Coronary artery (tissue), 2 donors: ENCODE measurements around the gene SCG5.

Experiments
- DNase-seq: peaks from one replicate; pipeline ENCODE4 v3.0.0-alpha.2; 2017; ENCODE audit warnings: low spot score
- H3K27ac ChIP-seq, 2 donors: fragments of 200-600 bp; sonication (generic); one replicate each; pipeline ENCODE4 v1.5.1; 2016 to 2019
- H3K4me3 ChIP-seq: fragments of 200-600 bp; sonication (generic); 2 replicates; pipeline ENCODE4 v1.5.1; 2016; ENCODE audit warnings: mild to moderate bottlenecking, moderate library complexity
- CTCF ChIP-seq: fragments of 200-600 bp; sonication (generic); IDR thresholded peaks from one replicate; pipeline ENCODE4 v1.5.1; 2019; ENCODE audit warnings: antibody characterized with exemption

Gene SCG5

DNA sequence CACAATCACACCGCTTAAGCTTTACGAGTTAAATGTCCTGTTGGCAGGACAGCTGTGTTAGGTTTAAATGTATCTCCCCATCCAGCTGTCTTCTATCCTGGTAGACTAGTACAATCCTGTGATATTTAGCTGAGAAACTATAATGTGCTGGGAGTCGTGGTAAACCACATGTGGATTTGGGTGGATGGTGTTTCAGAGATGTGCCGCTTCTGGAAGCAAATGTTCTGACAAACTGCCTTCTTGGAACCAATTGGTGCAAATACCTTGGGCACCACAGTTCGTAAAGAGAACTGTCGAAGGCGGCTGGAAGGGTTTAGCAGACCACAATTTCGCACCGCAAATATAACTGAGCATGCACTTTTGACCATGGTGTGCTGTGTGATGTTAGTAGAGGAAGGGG is 15.0 kb downstream of the SCG5 start:
- Histone ChIP-seq H3K4me3 (no peak overlapping the region), H3K27ac (no peak overlapping the region)

DNA sequence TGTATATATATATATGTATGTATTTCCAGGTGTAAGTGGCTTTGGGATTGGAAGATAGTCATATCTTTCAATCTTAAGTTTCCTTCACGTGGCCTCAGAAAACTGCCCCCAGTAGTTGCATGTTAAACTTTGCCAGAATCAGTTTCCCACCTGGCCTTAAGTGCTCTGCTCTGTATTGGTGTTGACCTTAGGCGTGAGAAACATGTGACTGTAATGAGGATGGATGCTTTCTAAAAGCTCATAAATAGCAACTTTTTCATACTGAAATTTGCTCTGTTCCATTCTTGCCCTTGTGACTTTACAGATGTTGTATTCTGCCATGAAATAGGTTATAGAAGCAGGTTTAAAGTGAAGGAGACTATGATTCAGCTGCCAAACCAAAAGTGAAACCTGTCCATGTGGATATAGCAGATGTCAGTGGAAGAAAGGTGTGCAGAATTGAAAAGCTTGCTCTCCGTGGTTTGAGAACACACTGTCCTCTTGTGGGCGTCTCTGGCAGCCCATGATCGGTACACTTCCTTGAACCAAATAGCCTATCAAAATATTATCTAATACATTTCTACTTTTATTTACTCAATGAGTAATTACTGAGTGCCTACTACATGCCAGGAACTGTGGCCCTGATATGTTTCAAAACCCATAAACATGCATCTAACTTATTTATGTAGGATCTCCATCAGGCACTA is 15.8 kb downstream of the SCG5 start:
- DNase-seq = no peak
- Histone ChIP-seq H3K4me3 (no peak overlapping the region), H3K27ac (no peak overlapping the region)
- TF ChIP-seq CTCF = no peak

More for the DNA sequence above, 15.0 kb downstream of the SCG5 start:
- DNase-seq = no peak
- TF ChIP-seq CTCF = no peak

GRCh38 chr15:32657941-32658340 is 16.4 kb downstream of the SCG5 start:
- DNase-seq = no peak
- H3K4me3 ChIP-seq = no peak overlapping the region
- no peak for TF ChIP-seq CTCF
- no peak overlapping the region for H3K27ac ChIP-seq

DNA sequence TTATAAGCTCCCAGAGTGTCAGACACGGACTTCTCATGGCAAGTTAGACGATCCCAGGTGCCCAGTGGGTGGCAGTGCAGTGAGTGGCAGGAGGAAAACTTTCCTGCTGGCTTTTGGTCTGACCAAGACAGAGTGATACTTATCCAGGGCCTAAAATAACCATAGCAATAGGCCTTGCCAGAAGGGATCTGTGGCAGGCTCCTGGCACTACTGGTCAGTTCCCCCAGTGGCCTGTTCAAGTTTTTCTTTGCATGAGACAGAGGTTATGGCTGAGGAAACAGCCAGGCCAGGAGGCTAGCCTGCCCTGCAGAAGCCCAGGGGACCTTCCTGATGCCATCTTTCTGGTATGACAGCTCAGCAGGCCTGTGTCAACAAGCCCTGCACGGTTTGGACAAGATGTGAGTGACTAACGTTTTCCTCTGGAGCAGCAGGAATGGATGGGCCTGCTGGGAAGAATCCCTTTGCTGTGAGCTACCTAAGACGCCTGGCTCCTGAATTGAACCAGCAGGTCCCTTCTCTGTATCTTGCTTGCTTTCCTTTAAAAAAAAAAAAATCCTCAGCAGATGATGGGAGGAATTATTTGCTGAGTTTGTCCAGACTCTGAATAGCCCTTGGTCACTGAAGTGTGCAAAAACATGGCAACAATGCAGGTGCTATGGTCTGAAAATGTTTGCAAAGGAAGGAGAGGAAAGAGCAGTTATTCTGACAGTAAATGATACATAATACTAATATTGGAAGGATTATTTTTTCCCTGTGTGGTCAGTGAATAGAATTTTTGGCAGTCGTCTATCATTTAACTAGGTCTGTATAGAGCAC is 18.0 kb downstream of the SCG5 start:
- Histone ChIP-seq H3K4me3 (no peak overlapping the region), H3K27ac (peak overlapping the region in 1 of 2 donors; percentile 3)
- TF ChIP-seq CTCF = no peak
- DNase-seq = no peak

DNA sequence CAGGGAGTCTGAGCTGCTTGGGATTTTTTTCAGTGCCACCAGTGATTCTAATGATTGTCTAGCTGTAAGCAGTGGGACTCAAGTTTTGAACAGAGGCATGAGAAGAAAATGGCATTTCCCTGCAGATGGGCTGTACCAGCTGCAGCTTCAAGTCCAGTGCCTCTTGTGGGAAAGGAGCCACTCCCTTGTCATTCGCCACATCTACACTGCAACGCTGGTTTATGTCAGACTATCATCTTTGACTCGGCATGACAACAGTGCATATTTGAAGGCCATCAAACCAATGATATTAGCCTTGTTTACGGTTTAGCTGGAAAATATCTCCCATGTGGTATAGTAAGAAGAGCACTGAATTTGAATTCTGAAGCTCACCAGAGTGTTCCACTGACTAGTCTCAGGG is 22.2 kb downstream of the SCG5 start:
- no peak for TF ChIP-seq CTCF
- no peak for DNase-seq
- no peak overlapping the region for H3K27ac ChIP-seq
- no peak overlapping the region for H3K4me3 ChIP-seq

- TF ChIP-seq CTCF = no peak
- no peak overlapping the region for H3K4me3 ChIP-seq
- no peak overlapping the region for H3K27ac ChIP-seq
- DNase-seq = no peak
Observed at GRCh38 chr15:32664796-32665195, 23.3 kb downstream of the SCG5 start.

DNA sequence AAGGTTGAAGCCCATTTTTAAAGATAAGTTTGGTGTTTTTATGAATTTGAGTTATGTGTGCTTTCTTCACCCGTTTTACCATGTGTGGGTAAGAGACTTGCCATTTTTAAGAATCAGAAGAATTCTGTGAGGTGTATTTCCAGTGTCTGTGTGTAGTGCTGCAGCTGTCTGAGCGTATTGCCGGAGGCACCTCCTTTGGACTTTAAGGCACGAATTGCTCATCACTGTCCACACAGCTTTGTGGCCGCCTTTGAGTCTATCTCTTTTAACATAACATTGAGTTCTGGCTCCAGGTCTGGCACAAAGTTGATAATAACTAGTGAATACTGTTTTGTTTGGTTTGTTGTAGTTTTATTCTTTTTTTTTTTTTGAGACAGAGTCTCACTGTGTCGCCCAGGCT is 25.8 kb downstream of the SCG5 start:
- TF ChIP-seq CTCF = no peak
- DNase-seq = no peak
- no peak overlapping the region for H3K27ac ChIP-seq
- no peak overlapping the region for H3K4me3 ChIP-seq
